ENCODE measurements around the gene MAP2K6.
A peak's percentile ranks its signal among the peaks of the same experiment; 100 is the strongest.

MAP2K6 gene

GRCh38 chr17:69497161-69497560, 82.7 kb downstream of the MAP2K6 start:
- no peak for DNase-seq

- DNase-seq: no peak
These were observed 84.8 kb downstream of the MAP2K6 start for GRCh38 chr17:69499318-69499717.

GRCh38 chr17:69500911-69501429, 86.5 kb downstream of the MAP2K6 start:
- peak in 1 of 2 experiments; percentile 11 for DNase-seq

GRCh38 chr17:69501591-69502468, 87.3 kb downstream of the MAP2K6 start:
- DNase-seq: peak in 1 of 2 experiments; percentile 25

- no peak for DNase-seq
These were observed 89.2 kb downstream of the MAP2K6 start for GRCh38 chr17:69503711-69504110.

GRCh38 chr17:69505740-69506139, 91.2 kb downstream of the MAP2K6 start:
- no peak for DNase-seq

GRCh38 chr17:69506489-69506888, 92.0 kb downstream of the MAP2K6 start:
- no peak for DNase-seq

GRCh38 chr17:69508814-69509213, 94.3 kb downstream of the MAP2K6 start:
- DNase-seq: no peak

- no peak for DNase-seq
These were observed 96.8 kb downstream of the MAP2K6 start for GRCh38 chr17:69511250-69511649.

GRCh38 chr17:69512946-69513345, 98.4 kb downstream of the MAP2K6 start:
- DNase-seq: no peak

GRCh38 chr17:69516225-69516624, 101.7 kb downstream of the MAP2K6 start:
- DNase-seq: no peak

GRCh38 chr17:69516911-69517310, 102.4 kb downstream of the MAP2K6 start:
- no peak for DNase-seq

- no peak for DNase-seq
These were observed 104.5 kb downstream of the MAP2K6 start for GRCh38 chr17:69518951-69519350.

GRCh38 chr17:69523244-69523861, 108.9 kb downstream of the MAP2K6 start:
- DNase-seq: peak in 1 of 2 experiments; percentile 3

GRCh38 chr17:69524854-69525253, 110.4 kb downstream of the MAP2K6 start:
- no peak for DNase-seq

GRCh38 chr17:69525920-69526841, 111.7 kb downstream of the MAP2K6 start:
- peak in 1 of 2 experiments; percentile 4 for DNase-seq

GRCh38 chr17:69528035-69528434, 113.5 kb downstream of the MAP2K6 start:
- no peak for DNase-seq

GRCh38 chr17:69533481-69534234, 119.2 kb downstream of the MAP2K6 start:
- no peak for DNase-seq

- DNase-seq: no peak
These were observed 119.7 kb downstream of the MAP2K6 start for GRCh38 chr17:69534235-69534621.

- DNase-seq: no peak
These were observed 120.6 kb downstream of the MAP2K6 start for GRCh38 chr17:69535016-69535570.

GRCh38 chr17:69538795-69539194, 124.3 kb downstream of the MAP2K6 start:
- DNase-seq: no peak

- DNase-seq: no peak
These were observed 124.8 kb downstream of the MAP2K6 start for GRCh38 chr17:69539274-69539673.
